Esophagus muscularis mucosa (tissue), 4 donors: ENCODE results near the gene ARCN1.

Experiments used
- CTCF ChIP-seq, 3 experiments: fragments of 200-600 bp in 2 of 3; fragments of 450-650 bp in 1 of 3; sonication (generic) in 2 of 3; IDR thresholded peaks; one replicate each; pipeline ENCODE4 v1.5.1; 2017 to 2019; ENCODE audit warnings: antibody characterized with exemption in 3 of 3, mild to moderate bottlenecking in 2 of 3, moderate library complexity in 1 of 3
- EP300 ChIP-seq: sonication (generic); formaldehyde crosslinking; IDR thresholded peaks from one replicate; pipeline ENCODE4 v1.6.1; 2017; ENCODE audit warnings: antibody characterized with exemption
- POLR2A ChIP-seq: fragments of 450-650 bp; IDR thresholded peaks from one replicate; pipeline ENCODE4 v1.6.1; 2017; ENCODE audit warnings: antibody characterized with exemption, moderate library complexity, mild to moderate bottlenecking, low read depth
- POLR2AphosphoS5 ChIP-seq, 2 donors: sonication (generic); formaldehyde crosslinking; IDR thresholded peaks; one replicate each; pipeline ENCODE4 v1.6.1; 2017; ENCODE audit warnings: antibody characterized with exemption in 2 of 2

- TF ChIP-seq CTCF (IDR thresholded peaks at IDR 0.05): no peak
- TF ChIP-seq POLR2A: no peak
- TF ChIP-seq POLR2AphosphoS5 (IDR thresholded peaks at IDR 0.05): peak; percentile 68 to 74
- TF ChIP-seq EP300: no peak
Measured at GRCh38 chr11:118608360-118609227, 36.4 kb downstream of the ARCN1 start.
